Right kidney (tissue), 1 donor: ENCODE measurements around the gene VEZT.

Experiments
- DNase-seq: peaks from one replicate; pipeline ENCODE4 v3.0.0-alpha.2; 2016

The VEZT gene

GRCh38 chr12:95198914-95199313, 18.7 kb upstream of the VEZT start:
- DNase-seq, result no peak

- DNase-seq, result no peak
These were observed 17.3 kb upstream of the VEZT start for GRCh38 chr12:95200128-95200894.

GRCh38 chr12:95201056-95201670, 16.4 kb upstream of the VEZT start:
- no peak for DNase-seq

DNA sequence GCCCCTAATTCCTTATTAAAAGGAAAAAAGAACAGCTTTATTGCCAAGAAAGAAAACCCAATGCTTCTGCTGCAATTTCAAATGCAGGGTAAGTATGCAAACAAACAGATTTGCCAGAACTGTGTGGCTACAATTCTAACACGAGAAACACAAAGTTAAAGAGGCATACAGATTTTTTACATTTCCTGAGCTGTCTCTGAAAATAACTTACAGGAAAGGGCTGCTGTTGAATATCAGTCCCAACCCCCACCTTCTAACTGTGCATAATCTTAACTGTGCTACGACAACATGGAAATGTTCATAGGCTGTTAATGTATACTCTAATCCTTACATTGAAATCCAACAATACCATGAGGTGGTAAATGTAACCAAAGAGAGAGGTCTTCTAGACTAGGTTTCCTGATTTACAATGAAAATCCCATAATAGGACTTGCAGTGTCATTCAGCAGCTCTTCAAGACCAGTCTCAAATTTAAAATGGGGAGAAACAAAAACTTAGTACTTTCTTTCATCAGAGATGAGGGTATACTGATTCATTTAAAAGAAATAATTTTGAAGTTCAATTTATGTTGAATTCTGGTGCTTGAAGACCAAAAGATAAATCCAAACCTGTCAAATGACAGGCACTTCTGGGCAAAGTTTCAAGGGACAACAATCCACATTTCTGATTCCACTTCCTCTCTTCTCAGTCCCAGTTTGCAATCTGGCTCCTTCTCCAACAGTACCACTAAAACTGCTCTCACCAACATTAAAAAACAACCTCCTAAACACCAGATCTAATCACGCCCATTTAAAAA, 14.7 kb upstream of the VEZT start:
- peak; percentile 11 for DNase-seq

DNA sequence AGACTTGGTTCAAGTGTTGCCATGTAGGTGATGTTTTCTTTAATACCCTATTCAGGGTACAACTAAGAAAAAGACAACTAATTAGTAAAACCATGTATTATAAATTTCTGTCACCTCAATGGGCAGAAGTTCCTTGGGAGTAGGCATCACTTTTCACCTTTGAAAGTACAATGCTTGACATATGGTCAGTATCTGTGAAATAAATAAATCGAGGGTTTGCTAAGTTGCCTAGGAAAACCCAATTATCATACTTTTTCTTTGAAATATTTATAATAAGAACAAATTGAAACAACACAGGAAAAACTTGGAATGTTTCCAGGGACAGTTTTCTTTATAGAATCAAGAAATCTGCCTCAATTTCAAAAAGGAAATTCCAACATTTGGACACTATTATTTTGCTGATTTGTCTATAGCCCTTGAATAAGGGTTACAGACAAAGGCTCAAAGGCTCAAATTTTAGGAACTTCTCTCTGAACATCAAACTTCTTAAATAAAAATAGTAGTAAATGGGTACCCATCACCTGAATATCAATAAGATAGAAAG, 14.0 kb upstream of the VEZT start:
- no peak for DNase-seq

GRCh38 chr12:95204141-95204866, 13.3 kb upstream of the VEZT start:
- no peak for DNase-seq

DNA sequence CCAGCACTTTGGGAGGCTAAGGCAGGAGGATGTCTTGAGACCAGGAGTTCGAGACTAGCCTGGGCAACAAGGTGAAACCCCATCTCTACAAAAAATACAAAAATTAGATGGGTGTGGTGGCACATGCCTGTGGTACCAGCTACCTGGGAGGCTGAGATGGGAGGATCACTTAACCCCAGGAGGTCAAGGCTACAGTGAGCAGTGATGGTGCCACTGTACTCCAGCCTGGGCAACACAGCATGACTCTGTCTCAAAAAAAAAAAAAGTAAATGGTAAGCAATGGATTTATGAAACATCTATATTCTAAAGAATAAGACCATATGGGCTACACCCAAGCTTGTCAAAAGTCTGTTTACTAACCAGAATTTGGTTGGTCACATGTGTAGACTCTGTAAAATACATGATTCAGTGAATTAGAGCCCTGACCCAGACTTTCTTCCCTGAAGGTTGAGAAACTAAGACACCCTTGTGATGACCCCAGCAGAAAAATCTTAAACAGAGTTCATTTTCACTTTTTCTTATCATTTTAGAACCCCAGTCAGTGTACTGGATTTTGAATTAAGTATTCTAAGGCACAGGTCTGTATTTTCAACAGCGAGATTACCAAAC, 12.5 kb upstream of the VEZT start:
- no peak for DNase-seq

- DNase-seq, result no peak
These were observed 11.9 kb upstream of the VEZT start for GRCh38 chr12:95205685-95206084.

GRCh38 chr12:95206916-95207315, 10.7 kb upstream of the VEZT start:
- no peak for DNase-seq

- DNase-seq, result no peak
These were observed 10.2 kb upstream of the VEZT start for GRCh38 chr12:95207407-95207806.

GRCh38 chr12:95208678-95209077, 8.9 kb upstream of the VEZT start:
- no peak for DNase-seq

DNA sequence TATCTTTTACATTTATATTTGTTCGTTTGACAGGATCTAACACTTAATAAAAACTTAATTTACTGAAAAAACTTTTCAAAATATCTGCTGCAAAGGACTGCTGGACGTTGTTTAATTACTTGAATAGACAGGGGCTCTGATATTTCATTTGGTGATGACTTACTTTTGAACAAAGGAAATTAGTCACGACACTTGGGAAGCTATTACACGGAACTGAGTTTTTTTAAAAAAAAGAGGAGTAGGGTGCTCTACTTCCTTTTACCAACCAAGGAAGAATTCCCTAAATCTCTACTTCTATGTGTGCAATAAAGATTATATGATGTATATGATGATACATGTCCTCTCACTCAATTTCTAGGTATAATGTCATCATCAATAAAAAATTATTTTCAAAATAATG, 5.0 kb upstream of the VEZT start:
- DNase-seq, result no peak

DNA sequence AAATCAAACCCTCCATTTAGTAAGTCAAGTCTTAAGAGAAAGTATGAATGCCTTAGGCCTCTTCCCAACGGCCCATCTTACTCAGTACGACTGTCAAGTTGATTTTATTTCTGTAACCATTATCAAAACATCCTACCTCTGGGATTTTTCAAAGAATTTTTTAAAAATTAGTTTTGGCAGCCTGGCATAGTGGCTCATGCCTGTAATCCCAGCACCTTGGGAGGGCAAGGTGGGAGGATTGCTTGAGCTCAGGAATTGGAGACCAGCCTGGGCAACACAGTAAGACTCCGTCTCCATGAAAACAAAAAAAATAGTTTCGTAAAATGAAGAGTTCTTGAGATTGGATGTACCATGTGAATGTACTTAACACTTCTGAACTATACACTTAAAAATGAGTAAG, 4.5 kb upstream of the VEZT start:
- no peak for DNase-seq

DNA sequence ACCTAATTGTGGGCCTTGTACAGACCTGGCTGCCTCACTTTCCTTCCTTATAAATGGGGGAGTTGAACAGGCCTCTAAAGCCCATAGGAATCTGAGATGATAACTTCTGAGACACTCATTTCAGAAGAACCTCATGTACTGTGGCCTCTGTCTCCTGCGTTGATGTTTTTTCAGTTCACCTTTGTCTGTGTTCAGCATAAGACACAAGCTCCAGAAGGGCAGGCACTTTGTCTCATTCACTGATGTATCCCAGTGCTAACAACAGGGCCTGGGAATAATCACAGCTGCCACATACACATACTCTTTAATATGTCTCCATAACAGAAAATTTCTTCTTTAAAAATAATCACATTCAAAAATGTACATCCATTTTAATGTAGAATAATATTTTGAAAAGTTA, 3.7 kb upstream of the VEZT start:
- no peak for DNase-seq

DNA sequence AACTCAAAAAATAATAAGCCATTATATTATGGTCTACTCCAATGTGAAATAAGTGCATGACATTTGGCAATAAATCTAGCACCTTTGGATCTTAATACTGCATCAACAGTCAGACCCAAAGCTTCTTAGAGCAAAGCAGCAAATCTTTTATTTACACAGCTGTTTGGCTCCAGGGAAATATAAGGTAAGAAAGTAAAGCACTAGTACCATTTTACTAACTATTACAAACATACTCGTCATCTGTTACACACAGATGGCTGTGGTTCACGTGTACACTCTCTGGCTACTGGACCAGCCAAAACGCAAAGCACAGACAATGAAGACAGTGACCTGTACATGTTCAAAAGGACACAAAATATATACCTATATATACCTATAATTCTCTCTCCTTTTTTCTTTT, 3.1 kb upstream of the VEZT start:
- DNase-seq, result no peak

DNA sequence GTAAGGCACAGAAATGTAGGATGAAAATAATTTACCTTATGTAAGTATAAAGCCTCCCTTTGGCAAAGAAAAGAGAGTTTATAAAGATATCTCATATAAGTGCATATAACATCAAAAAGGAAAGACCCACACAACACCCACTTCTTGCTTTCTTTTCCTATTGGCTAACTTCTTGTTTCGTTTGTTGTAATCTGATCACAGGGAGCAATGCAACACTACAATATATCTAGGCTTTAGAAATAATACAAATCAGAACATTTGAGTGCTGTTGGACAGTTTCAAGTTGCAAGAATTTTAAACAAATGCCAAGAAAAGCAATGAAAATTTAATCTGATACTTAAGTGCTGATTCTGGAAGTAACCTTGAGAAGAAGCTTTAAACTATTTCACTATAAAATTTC, 1.7 kb upstream of the VEZT start:
- no peak for DNase-seq

- DNase-seq, result peak; percentile 96
These were observed 763 bp upstream of the VEZT start for GRCh38 chr12:95216711-95217376.

DNA sequence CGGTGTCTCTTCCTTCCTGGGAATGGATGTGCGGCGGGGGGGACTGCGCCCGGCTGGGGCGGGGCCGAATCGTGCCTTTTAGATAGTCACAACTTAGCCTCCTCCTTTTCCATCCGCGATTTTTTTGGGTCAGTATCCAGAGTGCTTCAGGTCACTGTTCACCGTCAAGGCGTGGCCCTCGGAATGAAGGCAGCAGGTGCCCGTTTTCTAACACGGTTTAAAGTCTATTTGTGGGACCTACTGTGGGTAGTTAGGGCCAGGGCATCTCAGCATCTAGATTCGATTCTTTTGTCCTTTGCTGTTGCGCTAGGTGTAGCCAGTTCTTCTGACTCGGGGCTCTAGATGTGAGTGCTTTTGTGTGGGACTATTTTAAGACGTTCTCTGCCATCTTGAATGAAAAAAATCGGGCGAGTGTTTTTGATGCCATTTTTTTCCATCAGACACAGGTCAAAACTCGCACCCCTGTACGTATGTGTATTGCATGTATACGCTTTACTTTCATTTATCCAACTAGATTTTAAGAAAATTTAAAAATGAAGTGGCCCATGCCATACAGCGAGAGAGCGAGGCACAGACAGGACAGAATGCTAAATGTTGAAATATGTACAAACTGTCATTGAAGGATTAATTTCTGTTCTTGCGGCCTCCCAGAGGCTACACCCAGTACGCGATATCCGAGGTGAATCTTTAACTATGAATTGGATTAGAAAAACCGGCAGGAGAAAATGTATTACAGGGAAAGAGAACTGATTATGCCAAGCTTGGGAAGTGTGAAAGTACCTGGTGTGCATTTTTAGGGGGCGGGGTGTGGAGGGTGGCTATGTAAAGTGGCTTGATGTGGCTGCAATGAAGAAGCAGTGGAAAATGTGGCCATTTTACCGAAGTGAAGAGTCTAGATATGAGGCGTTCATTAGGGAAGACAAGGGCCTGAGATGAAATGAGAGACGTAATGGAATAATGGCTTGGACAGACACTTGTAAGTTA, 835 bp downstream of the VEZT start:
- DNase-seq, result no peak

DNA sequence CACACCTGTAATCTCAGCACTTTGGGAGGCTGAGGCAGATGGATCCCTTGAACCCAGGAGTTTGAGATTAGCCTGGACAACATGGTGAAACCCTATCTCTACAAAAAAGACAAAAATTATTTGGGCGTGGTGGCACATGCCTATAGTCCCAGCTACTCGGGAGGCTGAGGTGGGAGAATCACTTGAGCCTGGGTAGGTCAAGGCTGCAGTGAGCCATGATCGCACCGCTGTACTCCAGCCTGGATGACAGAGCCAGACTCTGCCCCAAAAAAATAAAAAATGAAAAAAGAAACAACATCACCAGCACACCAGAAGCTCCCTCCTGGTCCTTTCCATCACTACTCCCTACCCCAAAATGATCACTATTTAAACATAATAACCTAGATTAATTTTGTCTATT, 2.6 kb downstream of the VEZT start:
- DNase-seq, result no peak

DNA sequence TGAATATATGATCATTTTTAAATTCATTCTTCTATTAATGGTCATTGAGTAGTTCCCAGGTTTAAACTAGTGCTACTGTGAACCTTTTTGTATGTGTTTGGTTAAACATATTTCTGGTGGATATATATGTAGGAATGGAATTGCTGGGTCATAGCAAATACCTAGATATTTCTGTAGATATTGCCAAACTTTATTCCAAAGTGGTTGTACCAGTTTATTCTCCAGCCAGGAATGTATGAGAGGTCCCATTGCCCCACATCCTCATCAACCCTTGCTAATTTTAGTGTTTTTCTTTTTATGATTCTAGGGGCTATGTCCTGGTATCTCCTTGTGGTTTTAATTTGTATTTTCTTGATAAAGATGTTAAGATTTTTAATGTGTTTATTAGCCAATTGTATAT, 3.1 kb downstream of the VEZT start:
- DNase-seq, result no peak
